ENCODE measurements around the gene CARD11.

DNA sequence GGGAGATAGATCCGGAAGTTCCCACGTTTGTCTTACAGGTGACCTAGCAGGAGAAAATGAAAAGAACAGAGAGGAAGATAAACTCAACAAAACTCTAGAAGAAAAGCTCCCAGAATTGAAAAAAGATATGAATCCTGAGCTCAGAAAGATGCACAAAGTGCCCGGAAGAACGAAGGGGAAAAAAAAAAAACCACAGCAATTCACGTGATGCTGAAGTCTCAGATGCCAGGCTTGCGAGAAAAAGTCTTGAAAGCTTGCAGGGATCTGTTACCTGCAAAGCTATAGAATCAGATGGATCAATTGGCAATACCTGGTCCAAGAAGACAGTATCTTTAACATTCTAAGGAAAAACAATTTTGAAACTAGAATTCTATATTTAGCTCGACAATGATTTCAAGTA, 33.5 kb downstream of the CARD11 start:
- no peak for TF ChIP-seq POLR2AphosphoS5 (IDR thresholded peaks at IDR 0.05; ENCODE audit: low read depth, low read length)
- no peak for TF ChIP-seq REST (IDR thresholded peaks at IDR 0.05; ENCODE audit: insufficient read depth in 1 of 2, low read depth in 2 of 2, low read length in 2 of 2)
- TF ChIP-seq TAF1 (IDR thresholded peaks at IDR 0.05; ENCODE audit: borderline replicate concordance, insufficient read depth, low read length): no peak

Measured in PFSK-1 (cell line).